Measurements from ENCODE around the gene SPATS2.

SPATS2 gene

DNA sequence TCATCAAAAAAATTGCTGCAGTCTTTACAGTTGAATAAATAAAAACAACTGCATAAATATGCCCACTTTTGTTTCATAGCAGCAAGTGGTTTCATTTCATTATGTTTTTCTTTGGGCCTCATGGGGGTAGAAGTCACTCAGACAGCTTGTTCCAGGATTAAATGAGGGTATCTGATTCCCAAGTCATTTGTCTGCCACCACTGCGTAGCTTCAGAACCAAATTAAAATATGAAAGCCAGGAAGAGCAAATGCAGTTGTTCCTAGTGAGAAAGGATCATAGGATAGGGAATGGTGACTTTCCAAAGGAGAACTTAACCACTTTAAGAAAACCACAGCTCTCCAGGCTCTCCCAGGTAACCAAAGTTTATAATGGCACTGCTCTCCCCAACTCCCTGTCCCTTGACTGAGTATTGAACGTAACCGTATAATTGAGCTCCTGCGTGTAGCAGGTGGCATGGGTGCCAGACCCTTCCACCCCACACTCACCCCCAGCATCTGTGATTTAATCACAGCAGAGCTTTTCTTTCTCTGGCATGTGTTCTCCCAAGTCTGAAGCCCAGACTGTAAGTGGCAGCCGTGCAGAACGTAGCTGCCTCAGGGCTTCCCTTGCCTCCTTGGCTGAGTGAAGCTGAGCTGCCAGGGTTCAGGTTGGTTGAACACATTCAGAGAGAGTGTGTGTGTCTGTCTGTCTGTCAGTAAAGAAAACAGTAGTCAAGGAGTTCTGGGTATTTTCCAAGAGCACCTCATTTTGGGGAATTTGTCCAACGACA is 160.3 kb downstream of the SPATS2 start:
- TF ChIP-seq, protein P1, sequence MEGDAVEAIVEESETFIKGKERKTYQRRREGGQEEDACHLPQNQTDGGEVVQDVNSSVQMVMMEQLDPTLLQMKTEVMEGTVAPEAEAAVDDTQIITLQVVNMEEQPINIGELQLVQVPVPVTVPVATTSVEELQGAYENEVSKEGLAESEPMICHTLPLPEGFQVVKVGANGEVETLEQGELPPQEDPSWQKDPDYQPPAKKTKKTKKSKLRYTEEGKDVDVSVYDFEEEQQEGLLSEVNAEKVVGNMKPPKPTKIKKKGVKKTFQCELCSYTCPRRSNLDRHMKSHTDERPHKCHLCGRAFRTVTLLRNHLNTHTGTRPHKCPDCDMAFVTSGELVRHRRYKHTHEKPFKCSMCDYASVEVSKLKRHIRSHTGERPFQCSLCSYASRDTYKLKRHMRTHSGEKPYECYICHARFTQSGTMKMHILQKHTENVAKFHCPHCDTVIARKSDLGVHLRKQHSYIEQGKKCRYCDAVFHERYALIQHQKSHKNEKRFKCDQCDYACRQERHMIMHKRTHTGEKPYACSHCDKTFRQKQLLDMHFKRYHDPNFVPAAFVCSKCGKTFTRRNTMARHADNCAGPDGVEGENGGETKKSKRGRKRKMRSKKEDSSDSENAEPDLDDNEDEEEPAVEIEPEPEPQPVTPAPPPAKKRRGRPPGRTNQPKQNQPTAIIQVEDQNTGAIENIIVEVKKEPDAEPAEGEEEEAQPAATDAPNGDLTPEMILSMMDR (IDR thresholded peaks at IDR 0.05; ENCODE audit: low read length): no peak
- no peak for TF ChIP-seq EZH2 (IDR thresholded peaks at IDR 0.05; ENCODE audit: borderline replicate concordance, low read length)
- Histone ChIP-seq H3K9me3 (ENCODE audit: low read length) (no peaks in the 10 kb centered on the region), H3K79me2 (ENCODE audit: insufficient read depth, low read length) (no peaks in the 10 kb centered on the region), H3K36me3 (ENCODE audit: insufficient read depth, low read length) (peaks cover 42% of the 10 kb centered on the region), H3K27me3 (ENCODE audit: insufficient read depth, low read length) (no peaks in the 10 kb centered on the region), H3K9ac (ENCODE audit: low read length) (no peak overlapping the region), H3K4me2 (ENCODE audit: low read length) (no peak overlapping the region), H4K20me1 (ENCODE audit: insufficient read depth, low read length) (no peaks in the 10 kb centered on the region), H3K27ac (ENCODE audit: low read depth, low read length, poor library complexity, severe bottlenecking) (no peak overlapping the region), H3K4me1 (ENCODE audit: insufficient read depth, low read length, severe bottlenecking) (no peaks in the 10 kb centered on the region), H3F3A (ENCODE audit: insufficient read depth, low read length) (no peaks in the 10 kb centered on the region), H2AFZ (ENCODE audit: low read length) (no peak overlapping the region), H3K4me3 (ENCODE audit: low read depth, low read length, poor library complexity, severe bottlenecking) (no peak overlapping the region), H3K9me2 (ENCODE audit: low read depth, low read length) (no peaks in the 10 kb centered on the region)

DNA sequence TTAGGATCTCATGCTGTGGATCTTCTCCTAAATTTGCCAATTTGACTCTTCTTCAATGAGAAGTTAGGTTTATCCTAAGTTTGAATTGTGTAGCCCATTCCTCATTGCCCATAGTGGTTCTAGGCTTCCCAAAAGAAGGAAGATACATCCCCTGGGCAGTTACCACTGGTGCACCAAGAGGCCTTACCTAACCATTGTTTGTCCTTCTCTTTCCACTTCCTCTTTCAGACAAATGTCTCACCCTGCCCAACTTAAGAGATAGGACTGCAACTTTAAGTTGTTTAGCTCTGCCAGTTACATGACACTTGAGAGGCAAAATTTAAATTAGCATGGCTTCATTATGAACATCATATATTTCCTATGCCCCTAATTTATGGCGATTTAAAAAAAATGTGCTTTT is 162.2 kb downstream of the SPATS2 start:
- no peaks in the 10 kb centered on the region for H3K79me2 ChIP-seq (ENCODE audit: insufficient read depth, low read length)
- no peaks in the 10 kb centered on the region for H4K20me1 ChIP-seq (ENCODE audit: insufficient read depth, low read length)
- peaks cover 31% of the 10 kb centered on the region for H3K36me3 ChIP-seq (ENCODE audit: insufficient read depth, low read length)
- H3K9me2 ChIP-seq (ENCODE audit: low read depth, low read length): no peaks in the 10 kb centered on the region
- TF ChIP-seq, protein P1 (IDR thresholded peaks at IDR 0.05; ENCODE audit: low read length): no peak
- H3K4me2 ChIP-seq (ENCODE audit: low read length): no peak overlapping the region
- H3K9me3 ChIP-seq (ENCODE audit: low read length): no peaks in the 10 kb centered on the region
- H3F3A ChIP-seq (ENCODE audit: insufficient read depth, low read length): no peaks in the 10 kb centered on the region
- no peak overlapping the region for H2AFZ ChIP-seq (ENCODE audit: low read length)
- no peak overlapping the region for H3K4me3 ChIP-seq (ENCODE audit: low read depth, low read length, poor library complexity, severe bottlenecking)
- no peak overlapping the region for H3K9ac ChIP-seq (ENCODE audit: low read length)
- no peak overlapping the region for H3K27ac ChIP-seq (ENCODE audit: low read depth, low read length, poor library complexity, severe bottlenecking)
- no peaks in the 10 kb centered on the region for H3K27me3 ChIP-seq (ENCODE audit: insufficient read depth, low read length)
- no peaks in the 10 kb centered on the region for H3K4me1 ChIP-seq (ENCODE audit: insufficient read depth, low read length, severe bottlenecking)

DNA sequence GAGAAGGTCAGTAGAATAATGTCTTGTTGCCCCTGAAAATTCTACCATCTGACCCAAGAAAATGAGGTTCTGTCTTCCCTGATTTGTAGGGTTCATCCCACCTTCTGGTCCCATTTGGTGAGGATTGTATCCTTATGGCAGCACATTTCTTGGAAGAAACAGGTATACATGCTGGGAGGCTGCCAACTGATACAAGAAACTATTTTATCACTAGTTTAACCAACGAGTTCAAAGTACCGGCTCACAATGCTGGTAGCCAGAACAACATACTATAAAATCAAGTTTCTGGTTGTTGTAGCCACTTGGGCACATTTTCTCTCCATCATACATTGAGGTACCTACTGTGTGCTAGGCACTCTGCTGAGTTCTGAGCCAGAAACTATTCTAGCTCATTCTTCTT is 164.5 kb downstream of the SPATS2 start:
- Histone ChIP-seq H3K4me2 (ENCODE audit: low read length) (no peak overlapping the region), H3K9ac (ENCODE audit: low read length) (no peak overlapping the region), H3K9me3 (ENCODE audit: low read length) (no peaks in the 10 kb centered on the region), H3K4me1 (ENCODE audit: insufficient read depth, low read length, severe bottlenecking) (no peaks in the 10 kb centered on the region), H3K79me2 (ENCODE audit: insufficient read depth, low read length) (no peaks in the 10 kb centered on the region), H4K20me1 (ENCODE audit: insufficient read depth, low read length) (no peaks in the 10 kb centered on the region), H3F3A (ENCODE audit: insufficient read depth, low read length) (no peaks in the 10 kb centered on the region), H3K27ac (ENCODE audit: low read depth, low read length, poor library complexity, severe bottlenecking) (no peak overlapping the region), H3K9me2 (ENCODE audit: low read depth, low read length) (no peaks in the 10 kb centered on the region), H3K4me3 (ENCODE audit: low read depth, low read length, poor library complexity, severe bottlenecking) (no peak overlapping the region), H3K27me3 (ENCODE audit: insufficient read depth, low read length) (no peaks in the 10 kb centered on the region), H3K36me3 (ENCODE audit: insufficient read depth, low read length) (0 out of 2 replicates have a peak, but pooled peaks cover 9% of the 10 kb centered on the region), H2AFZ (ENCODE audit: low read length) (no peak overlapping the region)
- no peak for TF ChIP-seq EZH2 (IDR thresholded peaks at IDR 0.05; ENCODE audit: borderline replicate concordance, low read length)
- TF ChIP-seq, protein P1 (IDR thresholded peaks at IDR 0.05; ENCODE audit: low read length): no peak

All from OCI-LY1 (cell line).